ENCODE results near the gene TLL1.

The TLL1 gene

DNA sequence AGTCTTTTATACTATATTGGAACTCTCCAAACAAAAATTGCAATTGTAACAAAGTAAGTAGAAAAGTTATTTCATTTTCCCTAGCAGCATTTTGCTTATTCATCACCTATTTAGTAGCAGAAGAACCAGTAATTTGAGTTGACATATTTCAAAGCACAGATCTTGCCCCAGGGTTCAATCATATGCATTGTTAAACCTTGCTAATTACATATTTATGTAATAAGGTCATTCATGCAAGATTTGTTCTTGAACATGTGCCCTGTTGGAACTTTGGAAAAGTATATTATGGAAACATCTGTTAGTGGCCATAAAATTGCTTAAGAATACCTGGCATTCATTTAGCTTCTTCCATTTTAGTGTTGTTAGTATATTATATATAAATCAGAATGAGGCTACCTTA, 191.7 kb downstream of the TLL1 start:
- no peak for DNase-seq (ENCODE audit: low read depth)

DNA sequence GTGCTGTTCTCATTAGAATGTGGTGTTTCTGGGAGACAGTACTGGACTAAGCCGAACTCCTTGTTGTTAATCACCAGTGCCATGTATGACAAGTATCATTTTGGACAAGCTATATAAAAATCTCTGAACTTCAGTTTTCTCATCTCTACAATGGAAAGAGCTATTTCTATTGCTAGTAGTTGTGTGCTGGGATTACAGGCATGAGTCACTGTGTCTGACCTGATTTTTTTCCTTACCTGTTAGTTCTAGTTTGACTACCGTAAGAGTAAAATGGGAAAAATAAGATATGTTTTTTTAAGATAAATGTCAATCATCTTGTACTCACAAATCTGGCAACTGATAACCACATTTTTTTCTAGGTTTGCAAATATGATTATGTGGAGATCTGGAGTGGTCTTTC, 192.3 kb downstream of the TLL1 start:
- DNase-seq (ENCODE audit: low read depth) = no peak

DNA sequence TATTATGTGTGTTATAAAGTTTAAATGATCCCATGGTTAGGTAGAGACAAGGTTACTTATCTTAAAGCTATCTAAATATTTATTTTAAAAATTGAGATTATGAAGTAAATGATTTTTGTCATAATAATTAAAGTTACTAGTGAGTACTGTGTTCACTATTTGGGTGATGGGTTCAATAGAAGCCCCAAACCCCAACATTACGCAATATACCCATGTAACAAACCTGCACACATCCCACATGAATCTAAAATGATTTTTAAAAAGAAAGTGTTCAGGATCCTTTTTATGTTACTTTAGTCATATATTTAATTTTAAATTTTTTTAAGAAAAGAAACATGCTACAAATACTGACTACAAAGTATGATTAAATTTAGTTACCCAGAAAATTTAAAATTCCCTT, 193.9 kb downstream of the TLL1 start:
- no peak for DNase-seq (ENCODE audit: low read depth)

DNA sequence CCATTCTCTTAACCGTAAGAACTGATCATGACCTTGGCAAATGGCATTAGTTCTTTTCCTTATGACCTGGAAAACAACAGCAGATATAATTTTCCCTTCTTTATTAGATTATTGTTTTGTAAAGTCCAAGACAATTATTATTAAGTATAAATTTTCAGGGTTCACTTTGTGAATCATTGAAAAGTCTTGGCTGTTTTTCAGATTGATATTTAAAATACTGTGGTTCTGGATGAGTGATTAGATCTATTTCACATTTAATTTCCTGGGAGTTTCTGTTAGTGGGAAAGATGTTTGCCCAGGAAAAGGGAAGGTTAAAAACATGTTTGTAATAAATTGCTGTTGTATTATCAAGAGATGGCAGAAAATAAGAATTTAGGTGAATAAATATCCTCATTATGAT, 194.9 kb downstream of the TLL1 start:
- DNase-seq (ENCODE audit: low read depth) = no peak

DNA sequence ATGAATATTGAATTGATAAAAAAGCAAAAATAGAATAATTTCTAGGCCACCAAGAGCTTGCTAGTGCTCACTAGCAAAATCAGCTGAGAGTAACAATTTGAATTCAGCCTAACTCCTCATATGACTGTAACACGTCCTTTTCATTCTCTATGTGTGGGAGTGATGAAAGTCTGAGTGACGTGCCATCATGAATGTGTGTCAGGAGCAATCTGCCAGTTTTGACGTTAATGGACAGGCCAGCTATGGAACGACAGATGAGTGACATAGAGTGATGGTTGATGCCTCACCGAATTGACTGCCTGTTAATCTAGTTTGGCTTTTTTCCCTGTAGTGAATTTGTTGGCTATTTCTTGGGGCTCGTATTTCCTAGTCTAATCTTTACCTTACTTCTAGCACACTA, 200.7 kb downstream of the TLL1 start:
- DNase-seq (ENCODE audit: low read depth) = no peak

DNA sequence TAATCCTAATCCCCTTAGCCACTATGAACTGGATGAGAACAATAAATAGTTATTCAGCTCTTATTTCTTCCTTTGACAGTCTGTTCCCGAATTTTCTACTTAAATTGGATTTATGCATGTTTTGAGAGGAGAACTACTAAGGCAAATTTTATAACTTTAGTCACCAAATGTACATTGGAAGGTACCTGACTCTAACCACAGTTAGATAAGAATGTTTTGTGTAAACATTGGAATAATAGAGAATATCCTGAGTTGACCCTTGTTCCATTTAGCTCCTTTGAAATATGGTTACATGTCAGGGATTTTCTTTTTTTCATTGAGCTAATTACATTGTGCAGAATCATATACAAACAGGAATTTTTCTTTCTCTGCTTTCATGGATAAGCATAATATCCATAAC, 202.6 kb downstream of the TLL1 start:
- no peak for DNase-seq (ENCODE audit: low read depth)

DNA sequence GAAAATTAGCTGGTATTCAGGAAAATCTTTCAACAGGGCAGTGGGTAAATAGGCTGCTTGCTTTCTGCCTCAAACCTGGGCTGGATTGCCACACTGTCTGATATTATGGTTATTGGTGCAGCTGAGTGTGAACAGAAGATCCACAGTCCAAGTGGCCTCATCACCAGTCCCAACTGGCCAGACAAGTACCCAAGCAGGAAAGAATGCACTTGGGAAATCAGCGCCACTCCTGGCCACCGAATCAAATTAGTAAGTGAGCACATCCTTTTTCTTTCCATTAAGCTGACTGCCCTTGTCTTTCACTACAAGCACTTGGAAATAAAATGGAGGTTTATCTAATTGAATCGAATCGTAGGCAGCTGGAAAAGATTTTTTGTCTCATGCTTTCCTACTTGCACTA, 204.7 kb downstream of the TLL1 start:
- no peak for DNase-seq (ENCODE audit: low read depth)

DNA sequence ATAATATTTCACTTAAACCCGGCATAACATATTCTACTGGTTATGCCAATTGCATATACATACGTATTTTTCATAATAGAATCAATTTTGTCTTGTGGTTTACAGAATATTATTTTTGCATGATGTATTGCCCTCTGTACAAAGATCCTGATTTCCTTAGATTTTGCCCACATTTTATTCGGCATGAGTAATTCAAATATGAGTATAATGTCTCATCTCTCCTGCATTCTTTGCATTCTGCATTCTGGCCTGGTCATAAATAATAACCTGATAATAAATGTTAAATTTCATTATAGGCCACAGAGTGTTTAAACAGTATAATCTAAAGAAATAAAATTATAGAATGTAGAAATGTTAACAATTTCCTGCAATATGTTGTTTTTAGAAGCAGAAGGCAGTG, 205.3 kb downstream of the TLL1 start:
- DNase-seq (ENCODE audit: low read depth) = no peak

DNA sequence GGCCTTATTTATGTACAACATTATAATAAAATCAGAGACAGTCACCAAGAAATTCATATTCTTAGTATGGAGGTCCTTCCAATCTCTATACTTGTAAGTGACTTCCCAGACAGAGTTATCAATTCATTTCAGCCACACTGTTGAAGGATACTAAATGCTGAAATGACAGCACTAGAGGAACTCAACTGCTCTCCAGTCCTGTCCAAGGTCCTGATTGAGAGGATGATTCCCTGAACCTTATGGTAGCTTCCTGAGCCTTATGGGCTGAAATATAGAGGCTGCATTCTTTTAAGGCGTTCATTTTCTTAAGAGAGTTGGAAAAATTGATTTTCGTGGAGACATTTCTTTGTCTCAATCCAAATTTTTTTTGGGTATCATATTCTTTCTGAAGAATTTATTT, 205.9 kb downstream of the TLL1 start:
- no peak for DNase-seq (ENCODE audit: low read depth)

DNA sequence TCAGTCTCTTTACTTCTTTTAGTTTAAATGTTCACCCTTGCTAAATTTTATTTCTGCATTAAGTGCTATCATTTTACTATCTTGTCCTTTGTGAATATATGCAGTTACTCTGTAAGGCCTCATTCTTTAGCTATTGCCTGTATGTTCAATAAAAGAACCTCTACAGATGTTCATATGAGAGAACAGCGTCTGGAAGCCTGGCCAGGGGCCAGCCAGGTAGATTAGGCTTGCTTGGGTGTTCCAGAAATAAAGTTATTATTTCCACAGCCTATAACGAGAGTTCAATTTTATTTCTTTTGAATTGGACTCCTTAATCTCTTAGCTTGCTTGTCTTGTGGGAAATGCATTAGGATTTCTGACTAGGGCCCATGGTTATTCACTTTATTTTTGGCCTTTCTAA, 214.5 kb downstream of the TLL1 start:
- DNase-seq (ENCODE audit: low read depth) = no peak

DNA sequence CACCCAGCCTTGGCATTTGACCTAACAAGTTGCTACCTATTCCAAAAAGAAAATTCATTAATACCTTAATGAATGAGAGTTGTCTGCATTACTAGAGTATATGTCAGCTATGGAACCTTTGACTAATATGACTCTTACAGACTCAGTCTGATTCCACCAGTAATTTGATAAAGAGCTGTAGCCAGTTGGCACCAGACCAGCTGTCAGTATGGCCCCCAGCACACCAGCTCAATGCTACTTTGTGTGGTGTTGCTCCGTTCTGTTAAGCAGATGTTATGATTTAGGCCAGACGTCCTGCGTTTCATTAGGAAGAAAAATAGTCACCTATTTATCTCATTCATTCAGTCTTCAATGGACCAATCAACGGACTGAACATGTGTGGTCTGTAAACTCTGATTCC, 215.5 kb downstream of the TLL1 start:
- DNase-seq (ENCODE audit: low read depth) = no peak

DNA sequence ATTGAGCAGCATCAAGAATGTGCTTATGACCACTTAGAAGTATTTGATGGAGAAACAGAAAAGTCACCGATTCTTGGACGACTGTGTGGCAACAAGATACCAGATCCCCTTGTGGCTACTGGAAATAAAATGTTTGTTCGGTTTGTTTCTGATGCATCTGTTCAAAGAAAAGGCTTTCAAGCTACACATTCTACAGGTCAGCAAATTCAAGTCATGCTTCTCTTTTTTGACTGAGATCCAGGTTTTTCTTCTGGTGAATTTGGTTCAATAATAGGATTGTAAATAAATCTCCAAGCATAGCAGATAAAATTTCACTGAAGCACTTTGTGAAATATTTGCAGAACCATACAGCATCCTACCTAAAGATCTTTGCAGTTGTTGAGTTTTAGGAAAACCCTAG, 218.1 kb downstream of the TLL1 start:
- DNase-seq (ENCODE audit: low read depth) = no peak

DNA sequence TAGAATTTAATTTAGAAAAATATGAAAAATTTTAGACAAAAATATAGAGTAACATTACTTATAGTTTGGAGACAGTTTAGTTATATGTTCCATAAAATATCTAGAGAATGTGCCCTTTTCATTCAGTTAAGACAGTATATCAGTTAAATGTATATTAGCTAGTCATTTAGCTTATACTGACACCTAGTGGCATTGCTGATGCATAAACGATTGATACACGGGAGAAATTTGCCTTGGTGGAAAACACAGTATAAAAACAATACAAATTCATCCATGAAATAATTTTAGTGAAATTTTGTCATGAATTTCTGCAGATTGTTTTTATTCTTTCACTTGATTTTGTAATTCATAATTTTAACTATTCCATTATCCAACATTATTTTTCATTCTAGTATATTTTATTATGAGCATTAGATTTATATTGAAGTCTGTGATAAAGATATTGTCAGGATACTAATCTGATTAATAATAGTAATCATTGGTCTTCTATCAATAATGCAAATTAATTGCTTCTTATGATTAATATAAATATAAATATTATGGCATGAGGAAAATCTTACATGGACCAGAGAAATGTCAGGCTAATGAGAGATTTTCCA, 219.0 kb downstream of the TLL1 start:
- DNase-seq (ENCODE audit: low read depth) = no peak

DNA sequence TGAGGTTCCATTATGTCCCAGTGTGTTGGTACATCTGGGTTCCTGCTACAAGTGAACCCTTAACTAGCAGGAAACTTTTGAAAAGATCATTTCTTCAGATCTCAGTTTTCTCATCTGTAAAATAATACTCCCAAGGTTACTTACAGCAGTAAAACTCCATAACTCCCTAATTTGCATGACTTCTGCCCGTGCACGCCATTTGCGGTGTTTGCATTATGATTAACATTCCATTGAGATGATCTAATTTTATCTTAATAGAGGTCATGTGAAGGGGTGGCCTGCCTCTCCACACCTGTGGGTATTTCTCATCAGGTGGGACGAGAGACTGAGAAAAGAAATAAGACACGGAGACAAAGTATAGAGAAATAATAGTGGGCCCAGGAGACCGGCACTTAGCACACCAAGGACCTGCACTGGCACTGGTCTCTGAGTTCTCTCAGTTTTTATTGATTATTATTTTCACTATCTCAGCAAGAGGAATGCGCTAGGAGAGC, 219.8 kb downstream of the TLL1 start:
- DNase-seq (ENCODE audit: low read depth) = no peak

DNA sequence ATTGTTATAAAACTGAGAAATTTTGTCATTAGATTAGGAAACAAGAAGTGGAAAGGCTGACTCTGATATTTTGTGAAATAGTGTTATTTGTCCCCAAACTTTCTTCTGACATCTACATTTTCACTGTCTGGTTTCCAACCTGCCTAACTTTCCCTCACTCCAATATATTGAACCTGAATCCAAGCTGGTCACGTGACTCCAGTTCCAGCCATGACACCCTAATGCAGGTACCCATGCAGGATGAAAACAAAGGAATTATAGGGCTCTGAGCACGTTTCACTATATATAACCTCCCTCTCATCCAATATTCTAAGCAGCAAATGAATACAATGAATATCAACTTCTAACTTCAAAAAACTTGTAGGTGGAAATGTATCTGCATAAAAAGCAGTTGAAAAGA, 231.6 kb downstream of the TLL1 start:
- no peak for DNase-seq (ENCODE audit: low read depth)

DNA sequence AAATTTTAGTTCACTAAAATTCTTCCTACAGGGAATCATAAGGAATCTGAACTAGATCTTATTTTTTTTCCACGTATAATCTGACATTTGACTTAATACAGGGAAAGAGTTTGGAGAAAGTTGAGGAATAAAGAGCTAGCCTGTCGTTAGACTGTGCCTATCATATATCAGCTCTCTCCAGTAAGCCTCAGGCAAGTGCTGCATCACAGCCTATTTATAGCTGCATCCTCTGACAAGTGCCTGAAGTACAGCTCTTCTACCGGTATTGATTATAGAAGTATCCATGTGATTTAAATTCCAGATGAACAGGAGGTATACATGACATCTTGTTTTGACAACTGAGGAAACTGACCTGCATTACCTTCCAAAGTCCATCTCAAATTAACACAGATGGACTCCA, 248.9 kb downstream of the TLL1 start:
- no peak for DNase-seq (ENCODE audit: low read depth)

DNA sequence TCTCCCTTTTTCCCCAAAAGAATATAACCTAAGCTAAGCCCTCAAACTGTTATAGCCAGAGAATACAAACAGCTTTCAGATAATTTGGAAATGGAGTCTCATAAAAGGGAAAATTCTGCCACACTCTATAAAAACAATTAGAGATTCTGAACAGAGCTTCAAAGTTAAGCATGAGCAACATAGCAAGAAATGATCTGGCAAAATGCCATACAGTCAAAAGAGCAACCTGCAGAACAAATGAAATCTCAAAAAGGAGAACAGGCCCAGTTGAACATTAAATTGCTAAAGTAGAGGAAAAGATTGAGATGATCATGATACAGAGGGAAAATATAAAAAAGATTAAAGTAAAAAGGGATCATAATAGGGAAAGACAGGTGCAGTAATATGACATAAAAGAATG, 250.5 kb downstream of the TLL1 start:
- DNase-seq (ENCODE audit: low read depth) = no peak

DNA sequence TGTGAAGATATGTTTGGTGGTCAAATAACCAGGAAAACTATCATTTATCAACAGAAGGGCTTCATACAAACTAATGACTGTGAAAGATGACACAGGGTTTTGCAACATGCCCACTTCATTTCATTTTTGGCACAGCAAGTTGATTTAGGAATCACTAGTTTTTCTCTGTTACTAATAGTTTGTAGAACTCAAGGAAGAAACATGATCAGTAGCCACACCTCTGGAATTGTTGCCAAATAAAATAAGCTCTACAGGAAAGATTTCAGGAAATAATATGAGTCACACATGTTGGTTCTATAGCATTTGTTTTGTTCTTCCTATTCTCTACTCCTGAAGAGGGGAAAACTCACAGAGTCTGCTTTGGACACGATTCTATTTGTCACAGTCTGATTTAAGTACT, 255.4 kb downstream of the TLL1 start:
- no peak for DNase-seq (ENCODE audit: low read depth)

DNA sequence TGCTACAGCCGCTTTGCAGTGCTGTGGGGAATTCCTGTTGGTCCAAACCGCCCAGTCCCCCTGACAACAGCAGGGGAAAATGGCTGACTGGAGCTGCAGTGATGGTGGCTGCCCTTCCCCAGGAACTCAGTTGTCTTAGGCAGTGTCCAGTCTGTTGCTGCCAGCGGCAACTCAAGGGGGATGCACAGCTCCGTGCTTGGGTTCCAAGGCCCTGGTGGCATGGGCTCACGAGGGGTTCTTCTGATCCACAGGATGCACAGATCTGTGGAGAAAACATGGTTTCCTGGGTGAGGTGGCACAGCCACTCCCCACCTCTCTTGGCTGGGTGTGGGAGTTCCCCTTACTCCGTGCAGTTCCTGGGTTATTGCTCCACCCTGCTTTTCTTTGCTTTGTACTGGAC, 261.2 kb downstream of the TLL1 start:
- DNase-seq (ENCODE audit: low read depth) = no peak

DNA sequence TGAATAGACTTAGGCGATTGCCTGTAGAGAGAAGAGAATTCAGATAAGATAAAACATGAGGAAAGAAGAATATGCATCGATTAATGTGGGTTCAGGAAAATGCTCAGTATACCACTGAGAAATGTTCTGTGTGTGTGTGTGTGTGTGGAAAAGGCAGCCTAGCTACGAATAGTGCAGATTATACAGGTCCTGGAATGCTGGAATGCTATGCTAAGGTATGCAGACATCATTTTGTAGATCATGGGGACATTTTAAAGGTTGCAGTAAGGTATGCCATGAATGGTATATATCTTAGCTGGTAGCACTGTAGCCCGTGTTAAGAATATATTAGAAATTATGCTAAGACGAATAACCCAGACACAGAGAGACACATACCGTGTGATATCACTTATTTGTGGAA, 267.9 kb downstream of the TLL1 start:
- DNase-seq (ENCODE audit: low read depth) = no peak

DNA sequence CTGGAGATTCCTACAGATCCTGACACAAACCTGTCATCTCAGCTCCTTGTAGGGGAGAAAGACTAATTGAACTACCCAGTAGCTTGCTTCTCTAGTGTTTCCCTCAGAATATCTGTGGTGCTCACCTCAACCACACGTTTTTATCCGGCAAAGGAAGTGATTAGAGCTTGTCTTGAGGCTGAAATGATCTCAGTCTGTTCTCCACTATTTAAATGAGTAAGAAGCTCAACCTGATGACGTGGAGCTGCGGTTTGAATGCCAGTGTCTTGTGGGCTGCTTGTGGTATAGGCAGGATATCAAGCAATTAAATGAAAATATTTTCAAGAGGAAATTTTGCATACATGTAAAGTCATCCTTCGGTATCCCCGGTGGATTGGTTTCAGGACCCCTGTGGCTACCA, 270.2 kb downstream of the TLL1 start:
- no peak for DNase-seq (ENCODE audit: low read depth)

DNA sequence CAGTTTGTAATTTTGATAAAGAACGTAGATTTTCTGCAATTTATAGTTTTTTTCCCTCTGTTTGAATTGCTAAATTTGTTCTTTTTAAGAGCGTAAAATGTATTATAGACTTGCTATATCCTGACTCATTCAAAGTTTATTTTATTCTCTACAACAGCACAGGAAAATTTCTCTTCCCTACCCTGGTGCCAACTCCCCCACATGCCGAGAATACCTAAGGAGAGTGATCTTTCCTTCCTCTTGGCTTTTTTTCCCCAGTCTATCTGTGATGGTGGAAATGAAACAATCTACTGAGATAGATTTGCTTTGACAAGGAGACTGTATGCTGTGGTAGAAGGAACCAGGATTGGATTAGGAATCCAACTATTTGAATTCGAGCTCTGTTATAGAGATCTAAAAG, 271.6 kb downstream of the TLL1 start:
- DNase-seq (ENCODE audit: low read depth) = no peak

DNA sequence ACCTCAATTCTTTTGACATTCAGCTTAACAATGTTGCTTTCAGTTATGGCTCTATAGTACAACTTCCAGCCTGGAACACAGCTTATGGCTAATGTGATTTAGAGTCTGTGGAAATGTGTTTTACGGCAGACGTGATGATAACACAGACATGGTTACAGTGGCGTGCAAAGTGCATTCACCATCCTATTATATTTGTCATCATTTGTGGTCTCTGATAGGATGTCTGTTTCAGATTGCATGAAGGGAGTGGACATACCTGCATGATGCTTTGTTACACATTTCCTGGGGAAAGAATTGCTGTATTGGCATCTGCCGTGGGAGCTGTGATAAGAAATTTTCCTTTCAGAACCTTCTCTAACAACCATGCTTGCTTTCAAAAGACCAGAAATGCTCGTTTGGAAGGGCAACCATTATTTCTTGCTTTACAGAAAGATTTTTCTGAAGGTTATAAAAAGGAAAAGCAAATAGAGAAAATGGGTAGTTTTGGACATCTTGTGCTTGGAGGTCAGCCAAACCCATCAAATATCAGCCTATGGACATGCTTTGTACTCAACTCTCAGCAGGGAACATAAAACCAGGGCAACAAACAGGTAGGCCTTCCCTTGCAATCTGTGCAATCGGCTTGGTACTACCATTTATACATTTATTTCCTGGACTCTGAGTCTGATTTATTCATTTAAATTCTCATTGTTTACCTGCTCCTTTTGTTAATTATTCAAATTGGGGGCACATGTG, 273.9 kb downstream of the TLL1 start:
- DNase-seq (ENCODE audit: low read depth) = no peak

All from activated T-cell treated with anti-CD3 and anti-CD28 coated beads for 48 hours (primary cell).